C4-2B (cell line): ENCODE measurements around the gene MEA1.

Experiments
- H3K27ac ChIP-seq: fragments of 450-650 bp; 2 replicates; pipeline ENCODE4 v1.5.1; 2017
- ZFX ChIP-seq: fragments of 450-650 bp; IDR thresholded peaks from 2 replicates; pipeline ENCODE4 v1.6.1; 2017
- TF ChIP-seq, protein P1 (sequence below): fragments of 450-650 bp; conservative IDR thresholded peaks from 2 replicates; pipeline ENCODE4 v1.5.1; 2017; ENCODE audit warnings: mild to moderate bottlenecking

MEA1 gene

DNA sequence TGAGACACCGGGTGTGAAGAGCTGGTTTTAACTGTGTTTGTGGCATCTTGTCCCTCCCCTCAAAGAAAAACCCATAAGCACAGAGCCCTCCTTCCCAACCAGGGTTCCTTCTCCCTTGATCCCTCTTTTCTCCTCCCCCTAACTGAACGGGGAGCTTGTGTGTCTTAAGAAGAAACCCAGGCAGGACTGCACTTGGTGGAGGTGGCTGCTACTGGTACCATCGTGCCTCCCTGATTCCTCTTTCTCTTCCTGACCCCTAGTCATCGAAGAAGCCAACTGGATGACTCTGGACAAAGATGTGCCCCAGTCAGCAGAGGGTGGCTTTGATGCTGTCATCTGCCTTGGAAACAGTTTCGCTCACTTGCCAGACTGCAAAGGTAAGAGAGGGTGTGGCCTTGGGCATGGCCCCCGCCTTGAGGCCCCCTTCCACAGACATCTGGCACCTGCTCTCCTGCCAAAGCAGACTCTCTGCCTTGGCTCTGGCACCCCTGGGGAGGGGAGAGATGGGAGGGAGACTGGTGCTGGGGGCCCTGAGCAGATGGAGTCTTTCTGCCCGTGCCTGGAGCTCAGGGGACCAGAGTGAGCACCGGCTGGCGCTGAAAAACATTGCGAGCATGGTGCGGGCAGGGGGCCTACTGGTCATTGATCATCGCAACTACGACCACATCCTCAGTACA lies 51.1 kb downstream of the MEA1 start:
- no peak overlapping the region for H3K27ac ChIP-seq
- no peak for TF ChIP-seq ZFX
- TF ChIP-seq, protein P1, sequence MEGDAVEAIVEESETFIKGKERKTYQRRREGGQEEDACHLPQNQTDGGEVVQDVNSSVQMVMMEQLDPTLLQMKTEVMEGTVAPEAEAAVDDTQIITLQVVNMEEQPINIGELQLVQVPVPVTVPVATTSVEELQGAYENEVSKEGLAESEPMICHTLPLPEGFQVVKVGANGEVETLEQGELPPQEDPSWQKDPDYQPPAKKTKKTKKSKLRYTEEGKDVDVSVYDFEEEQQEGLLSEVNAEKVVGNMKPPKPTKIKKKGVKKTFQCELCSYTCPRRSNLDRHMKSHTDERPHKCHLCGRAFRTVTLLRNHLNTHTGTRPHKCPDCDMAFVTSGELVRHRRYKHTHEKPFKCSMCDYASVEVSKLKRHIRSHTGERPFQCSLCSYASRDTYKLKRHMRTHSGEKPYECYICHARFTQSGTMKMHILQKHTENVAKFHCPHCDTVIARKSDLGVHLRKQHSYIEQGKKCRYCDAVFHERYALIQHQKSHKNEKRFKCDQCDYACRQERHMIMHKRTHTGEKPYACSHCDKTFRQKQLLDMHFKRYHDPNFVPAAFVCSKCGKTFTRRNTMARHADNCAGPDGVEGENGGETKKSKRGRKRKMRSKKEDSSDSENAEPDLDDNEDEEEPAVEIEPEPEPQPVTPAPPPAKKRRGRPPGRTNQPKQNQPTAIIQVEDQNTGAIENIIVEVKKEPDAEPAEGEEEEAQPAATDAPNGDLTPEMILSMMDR = no peak

DNA sequence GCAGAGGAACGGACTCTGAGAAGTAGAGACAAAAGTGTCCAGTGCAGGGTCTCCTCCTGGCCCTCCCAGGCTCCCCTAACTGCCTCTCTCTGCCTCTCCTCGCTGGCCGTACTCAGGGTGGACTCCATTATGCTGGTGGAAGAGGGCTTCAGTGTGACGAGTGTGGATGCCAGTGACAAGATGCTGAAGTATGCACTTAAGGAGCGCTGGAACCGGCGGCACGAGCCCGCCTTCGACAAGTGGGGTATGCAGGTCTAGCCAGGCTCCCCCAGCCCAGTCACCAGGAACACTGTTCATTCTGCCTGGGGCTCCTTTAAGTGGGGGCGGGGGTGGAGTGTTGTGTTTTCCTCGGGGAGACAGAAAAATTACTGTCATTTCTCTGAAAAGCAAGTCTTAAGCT lies 51.6 kb downstream of the MEA1 start:
- TF ChIP-seq, protein P1 = no peak
- no peak for TF ChIP-seq ZFX
- no peak overlapping the region for H3K27ac ChIP-seq
